ENCODE results near the gene SLC7A9.

SLC7A9 gene

GRCh38 chr19:32902448-32902847, 32.9 kb upstream of the SLC7A9 start:
- H3K36me3 ChIP-seq (ENCODE audit: control insufficient read depth in 1 of 2, insufficient read depth in 2 of 2, low read length in 2 of 2) = peaks cover 0 to 3% of the 10 kb centered on the region in 2 donors
- H3K4me1 ChIP-seq (ENCODE audit: control insufficient read depth in 1 of 2, insufficient read depth in 2 of 2, low read length in 2 of 2) = peaks cover 0 to 9% of the 10 kb centered on the region in 2 donors
- no peaks in the 10 kb centered on the region for H3K9me3 ChIP-seq (ENCODE audit: control insufficient read depth in 1 of 2, low read length in 2 of 2)
- H3K9ac ChIP-seq (ENCODE audit: low read depth in 1 of 2, low read length in 2 of 2) = no peak overlapping the region
- no peak overlapping the region for H3K27ac ChIP-seq (ENCODE audit: low read depth, low read length)
- H3K27me3 ChIP-seq (ENCODE audit: control insufficient read depth in 1 of 2, insufficient read depth in 2 of 2, low read length in 2 of 2) = no peaks in the 10 kb centered on the region
- H3K4me3 ChIP-seq (ENCODE audit: low read depth in 1 of 2, low read length in 2 of 2) = no peak overlapping the region

DNA sequence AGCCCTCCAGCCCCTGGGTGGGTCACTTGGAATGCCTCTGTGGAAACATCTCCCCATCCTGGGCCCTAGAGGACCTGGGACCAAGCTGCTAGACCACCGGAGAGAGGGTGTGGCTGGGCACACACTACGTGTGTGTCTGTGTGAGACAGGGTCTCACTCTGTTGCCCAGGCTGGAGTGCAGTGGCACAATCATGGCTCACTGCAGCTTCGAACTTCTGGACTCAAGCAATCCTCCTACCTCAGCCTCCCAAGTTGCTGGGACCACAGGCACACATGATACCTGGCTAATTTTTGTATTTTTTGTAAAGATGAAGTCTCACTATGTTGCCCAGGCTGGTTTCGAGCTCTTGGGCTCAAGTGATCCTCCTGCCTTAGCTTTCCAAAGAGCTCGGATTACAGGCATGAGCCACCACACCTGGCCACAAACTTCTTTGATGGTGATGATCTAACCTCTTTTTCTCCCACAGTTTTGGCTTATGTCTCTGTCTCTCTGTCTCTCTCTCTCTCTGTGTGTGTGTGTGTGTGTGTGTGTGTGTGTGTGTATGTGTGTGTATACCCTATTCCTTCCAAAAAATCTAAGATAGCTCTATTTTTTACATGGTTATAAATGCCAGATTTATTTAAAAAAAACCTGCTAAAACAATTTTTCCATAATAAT, 32.1 kb upstream of the SLC7A9 start:
- Histone ChIP-seq H3K27ac (ENCODE audit: low read depth, low read length) (no peak overlapping the region), H3K4me3 (ENCODE audit: low read depth in 1 of 2, low read length in 2 of 2) (no peak overlapping the region), H3K9me3 (ENCODE audit: control insufficient read depth in 1 of 2, low read length in 2 of 2) (no peaks in the 10 kb centered on the region), H3K4me1 (ENCODE audit: control insufficient read depth in 1 of 2, insufficient read depth in 2 of 2, low read length in 2 of 2) (peaks cover 0 to 9% of the 10 kb centered on the region in 2 donors), H3K36me3 (ENCODE audit: control insufficient read depth in 1 of 2, insufficient read depth in 2 of 2, low read length in 2 of 2) (no peaks in the 10 kb centered on the region), H3K27me3 (ENCODE audit: control insufficient read depth in 1 of 2, insufficient read depth in 2 of 2, low read length in 2 of 2) (no peaks in the 10 kb centered on the region), H3K9ac (ENCODE audit: low read depth in 1 of 2, low read length in 2 of 2) (no peak overlapping the region)

DNA sequence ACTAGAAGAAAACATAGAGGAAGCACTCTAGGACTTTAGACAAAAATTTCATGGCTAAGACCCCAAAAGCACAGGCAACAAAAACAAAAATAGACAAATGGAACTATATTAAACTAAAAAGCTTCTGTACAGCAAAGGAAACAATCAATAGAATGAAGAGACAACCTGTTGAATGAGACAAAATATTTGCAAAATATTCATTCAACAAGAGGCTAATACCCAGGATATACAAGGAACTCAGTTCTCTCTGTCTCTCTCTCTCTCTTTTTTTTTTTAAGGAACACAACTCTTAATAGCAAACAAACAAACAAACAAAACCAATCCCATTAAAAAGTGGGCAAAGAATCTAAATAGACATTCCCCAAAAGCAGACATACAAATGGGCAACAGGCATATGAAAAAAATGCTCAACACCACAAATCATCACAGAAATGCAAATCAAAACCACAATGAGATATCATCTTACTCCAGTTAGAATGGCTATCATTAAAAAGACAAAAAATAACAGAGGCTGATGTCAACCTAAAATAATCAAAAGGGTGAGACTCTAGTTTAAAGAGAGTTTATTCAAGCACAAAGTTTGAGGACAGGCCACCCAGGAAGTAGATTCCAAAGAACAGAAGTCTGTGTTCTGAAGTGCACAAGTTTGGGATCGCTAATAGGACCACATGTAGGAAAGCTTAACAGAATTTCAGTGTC, 27.1 kb upstream of the SLC7A9 start:
- Histone ChIP-seq H3K9me3 (ENCODE audit: control insufficient read depth in 1 of 2, low read length in 2 of 2) (peaks cover 0 to 5% of the 10 kb centered on the region in 2 donors), H3K4me1 (ENCODE audit: control insufficient read depth in 1 of 2, insufficient read depth in 2 of 2, low read length in 2 of 2) (no peaks in the 10 kb centered on the region), H3K27ac (ENCODE audit: low read depth, low read length) (no peak overlapping the region), H3K27me3 (ENCODE audit: control insufficient read depth in 1 of 2, insufficient read depth in 2 of 2, low read length in 2 of 2) (no peaks in the 10 kb centered on the region), H3K9ac (ENCODE audit: low read depth in 1 of 2, low read length in 2 of 2) (no peak overlapping the region), H3K36me3 (ENCODE audit: control insufficient read depth in 1 of 2, insufficient read depth in 2 of 2, low read length in 2 of 2) (peaks cover 0 to 4% of the 10 kb centered on the region in 2 donors), H3K4me3 (ENCODE audit: low read depth in 1 of 2, low read length in 2 of 2) (no peak overlapping the region)

- H3K4me3 ChIP-seq (ENCODE audit: low read depth in 1 of 2, low read length in 2 of 2) = no peak overlapping the region
- H3K27ac ChIP-seq (ENCODE audit: low read depth, low read length) = no peak overlapping the region
- peaks cover 0 to 5% of the 10 kb centered on the region in 2 donors for H3K9me3 ChIP-seq (ENCODE audit: control insufficient read depth in 1 of 2, low read length in 2 of 2)
- no peaks in the 10 kb centered on the region for H3K27me3 ChIP-seq (ENCODE audit: control insufficient read depth in 1 of 2, insufficient read depth in 2 of 2, low read length in 2 of 2)
- no peaks in the 10 kb centered on the region for H3K4me1 ChIP-seq (ENCODE audit: control insufficient read depth in 1 of 2, insufficient read depth in 2 of 2, low read length in 2 of 2)
- no peak overlapping the region for H3K9ac ChIP-seq (ENCODE audit: low read depth in 1 of 2, low read length in 2 of 2)
- peaks cover 0 to 9% of the 10 kb centered on the region in 2 donors for H3K36me3 ChIP-seq (ENCODE audit: control insufficient read depth in 1 of 2, insufficient read depth in 2 of 2, low read length in 2 of 2)
These were observed 25.8 kb upstream of the SLC7A9 start for GRCh38 chr19:32895384-32895783.

- H3K27me3 ChIP-seq (ENCODE audit: control insufficient read depth in 1 of 2, insufficient read depth in 2 of 2, low read length in 2 of 2) = no peaks in the 10 kb centered on the region
- H3K9me3 ChIP-seq (ENCODE audit: control insufficient read depth in 1 of 2, low read length in 2 of 2) = peaks cover 0 to 5% of the 10 kb centered on the region in 2 donors
- H3K27ac ChIP-seq (ENCODE audit: low read depth, low read length) = no peak overlapping the region
- H3K36me3 ChIP-seq (ENCODE audit: control insufficient read depth in 1 of 2, insufficient read depth in 2 of 2, low read length in 2 of 2) = peaks cover 5 to 15% of the 10 kb centered on the region in 2 donors
- H3K4me3 ChIP-seq (ENCODE audit: low read depth in 1 of 2, low read length in 2 of 2) = no peak overlapping the region
- no peak overlapping the region for H3K9ac ChIP-seq (ENCODE audit: low read depth in 1 of 2, low read length in 2 of 2)
- no peaks in the 10 kb centered on the region for H3K4me1 ChIP-seq (ENCODE audit: control insufficient read depth in 1 of 2, insufficient read depth in 2 of 2, low read length in 2 of 2)
These were observed 22.0 kb upstream of the SLC7A9 start for GRCh38 chr19:32891609-32892008.

- H3K9ac ChIP-seq (ENCODE audit: low read depth in 1 of 2, low read length in 2 of 2) = no peak overlapping the region
- H3K4me3 ChIP-seq (ENCODE audit: low read depth in 1 of 2, low read length in 2 of 2) = no peak overlapping the region
- H3K9me3 ChIP-seq (ENCODE audit: control insufficient read depth in 1 of 2, low read length in 2 of 2) = peaks cover 0 to 5% of the 10 kb centered on the region in 2 donors
- peaks cover 5 to 15% of the 10 kb centered on the region in 2 donors for H3K36me3 ChIP-seq (ENCODE audit: control insufficient read depth in 1 of 2, insufficient read depth in 2 of 2, low read length in 2 of 2)
- no peaks in the 10 kb centered on the region for H3K27me3 ChIP-seq (ENCODE audit: control insufficient read depth in 1 of 2, insufficient read depth in 2 of 2, low read length in 2 of 2)
- no peaks in the 10 kb centered on the region for H3K4me1 ChIP-seq (ENCODE audit: control insufficient read depth in 1 of 2, insufficient read depth in 2 of 2, low read length in 2 of 2)
- H3K27ac ChIP-seq (ENCODE audit: low read depth, low read length) = no peak overlapping the region
These were observed 21.3 kb upstream of the SLC7A9 start for GRCh38 chr19:32890841-32891240.

- peaks cover 0 to 5% of the 10 kb centered on the region in 2 donors for H3K9me3 ChIP-seq (ENCODE audit: control insufficient read depth in 1 of 2, low read length in 2 of 2)
- H3K27me3 ChIP-seq (ENCODE audit: control insufficient read depth in 1 of 2, insufficient read depth in 2 of 2, low read length in 2 of 2) = no peaks in the 10 kb centered on the region
- H3K36me3 ChIP-seq (ENCODE audit: control insufficient read depth in 1 of 2, insufficient read depth in 2 of 2, low read length in 2 of 2) = peaks cover 5 to 15% of the 10 kb centered on the region in 2 donors
- H3K27ac ChIP-seq (ENCODE audit: low read depth, low read length) = no peak overlapping the region
- no peak overlapping the region for H3K4me3 ChIP-seq (ENCODE audit: low read depth in 1 of 2, low read length in 2 of 2)
- no peak overlapping the region for H3K9ac ChIP-seq (ENCODE audit: low read depth in 1 of 2, low read length in 2 of 2)
- no peaks in the 10 kb centered on the region for H3K4me1 ChIP-seq (ENCODE audit: control insufficient read depth in 1 of 2, insufficient read depth in 2 of 2, low read length in 2 of 2)
These were observed 20.8 kb upstream of the SLC7A9 start for GRCh38 chr19:32890326-32890725.

- H3K27ac ChIP-seq (ENCODE audit: low read depth, low read length) = no peak overlapping the region
- no peak overlapping the region for H3K9ac ChIP-seq (ENCODE audit: low read depth in 1 of 2, low read length in 2 of 2)
- H3K36me3 ChIP-seq (ENCODE audit: control insufficient read depth in 1 of 2, insufficient read depth in 2 of 2, low read length in 2 of 2) = peaks cover 5 to 15% of the 10 kb centered on the region in 2 donors
- H3K27me3 ChIP-seq (ENCODE audit: control insufficient read depth in 1 of 2, insufficient read depth in 2 of 2, low read length in 2 of 2) = no peaks in the 10 kb centered on the region
- no peak overlapping the region for H3K4me3 ChIP-seq (ENCODE audit: low read depth in 1 of 2, low read length in 2 of 2)
- peaks cover 0 to 5% of the 10 kb centered on the region in 2 donors for H3K9me3 ChIP-seq (ENCODE audit: control insufficient read depth in 1 of 2, low read length in 2 of 2)
- no peaks in the 10 kb centered on the region for H3K4me1 ChIP-seq (ENCODE audit: control insufficient read depth in 1 of 2, insufficient read depth in 2 of 2, low read length in 2 of 2)
These were observed 19.8 kb upstream of the SLC7A9 start for GRCh38 chr19:32889137-32889934.

GRCh38 chr19:32887572-32888215, 18.1 kb upstream of the SLC7A9 start:
- Histone ChIP-seq H3K4me1 (ENCODE audit: control insufficient read depth in 1 of 2, insufficient read depth in 2 of 2, low read length in 2 of 2) (no peaks in the 10 kb centered on the region), H3K9ac (ENCODE audit: low read depth in 1 of 2, low read length in 2 of 2) (no peak overlapping the region), H3K27me3 (ENCODE audit: control insufficient read depth in 1 of 2, insufficient read depth in 2 of 2, low read length in 2 of 2) (no peaks in the 10 kb centered on the region), H3K27ac (ENCODE audit: low read depth, low read length) (no peak overlapping the region), H3K4me3 (ENCODE audit: low read depth in 1 of 2, low read length in 2 of 2) (no peak overlapping the region), H3K36me3 (ENCODE audit: control insufficient read depth in 1 of 2, insufficient read depth in 2 of 2, low read length in 2 of 2) (peaks cover 5 to 12% of the 10 kb centered on the region in 2 donors), H3K9me3 (ENCODE audit: control insufficient read depth in 1 of 2, low read length in 2 of 2) (peaks cover 0 to 5% of the 10 kb centered on the region in 2 donors)
